SK-N-MC (cell line): Measurements from ENCODE around the gene IRF3.

ENCODE experiments used
- EZH2 ChIP-seq: fragments of 200-600 bp; sonication (generic); IDR thresholded peaks from one replicate; pipeline ENCODE4 v1.6.1; 2017; ENCODE audit warnings: antibody characterized with exemption
- POLR2AphosphoS5 ChIP-seq: IDR thresholded peaks from 2 replicates; pipeline ENCODE4 v1.6.1; 2012; ENCODE audit warnings: mild to moderate bottlenecking, low read depth, low read length, borderline replicate concordance

DNA sequence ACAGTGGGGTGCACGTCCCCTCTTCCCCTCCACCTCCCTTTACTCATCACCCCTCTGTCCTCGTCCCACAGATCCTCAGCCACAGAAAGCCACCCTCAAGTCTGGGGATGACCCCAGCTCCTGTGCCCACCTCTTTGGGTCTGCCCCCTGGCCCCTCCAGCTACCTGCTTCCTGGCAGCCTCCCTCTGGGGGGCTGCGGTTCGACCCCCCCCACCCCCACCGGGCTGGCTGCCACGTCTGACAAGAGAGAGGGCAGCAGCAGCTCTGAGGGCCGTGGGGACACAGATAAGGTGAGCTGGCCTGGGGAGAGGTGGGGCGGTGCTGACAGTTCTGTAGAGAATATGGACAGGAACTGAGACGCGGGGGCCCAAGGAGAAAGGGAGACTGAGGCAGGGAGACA, 11.1 kb downstream of the IRF3 start:
- TF ChIP-seq EZH2 (no peak), POLR2AphosphoS5 (no peak)
